HG03139 (cell line): ENCODE results near the gene DAGLB.

ENCODE experiments used
- ATAC-seq: cut with Tn5 transposase; IDR thresholded peaks from one replicate; pipeline ENCODE4 v1.9.1; 2021; ENCODE audit not compliant: unreplicated experiment

Gene DAGLB, protein sequence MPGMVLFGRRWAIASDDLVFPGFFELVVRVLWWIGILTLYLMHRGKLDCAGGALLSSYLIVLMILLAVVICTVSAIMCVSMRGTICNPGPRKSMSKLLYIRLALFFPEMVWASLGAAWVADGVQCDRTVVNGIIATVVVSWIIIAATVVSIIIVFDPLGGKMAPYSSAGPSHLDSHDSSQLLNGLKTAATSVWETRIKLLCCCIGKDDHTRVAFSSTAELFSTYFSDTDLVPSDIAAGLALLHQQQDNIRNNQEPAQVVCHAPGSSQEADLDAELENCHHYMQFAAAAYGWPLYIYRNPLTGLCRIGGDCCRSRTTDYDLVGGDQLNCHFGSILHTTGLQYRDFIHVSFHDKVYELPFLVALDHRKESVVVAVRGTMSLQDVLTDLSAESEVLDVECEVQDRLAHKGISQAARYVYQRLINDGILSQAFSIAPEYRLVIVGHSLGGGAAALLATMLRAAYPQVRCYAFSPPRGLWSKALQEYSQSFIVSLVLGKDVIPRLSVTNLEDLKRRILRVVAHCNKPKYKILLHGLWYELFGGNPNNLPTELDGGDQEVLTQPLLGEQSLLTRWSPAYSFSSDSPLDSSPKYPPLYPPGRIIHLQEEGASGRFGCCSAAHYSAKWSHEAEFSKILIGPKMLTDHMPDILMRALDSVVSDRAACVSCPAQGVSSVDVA

DNA sequence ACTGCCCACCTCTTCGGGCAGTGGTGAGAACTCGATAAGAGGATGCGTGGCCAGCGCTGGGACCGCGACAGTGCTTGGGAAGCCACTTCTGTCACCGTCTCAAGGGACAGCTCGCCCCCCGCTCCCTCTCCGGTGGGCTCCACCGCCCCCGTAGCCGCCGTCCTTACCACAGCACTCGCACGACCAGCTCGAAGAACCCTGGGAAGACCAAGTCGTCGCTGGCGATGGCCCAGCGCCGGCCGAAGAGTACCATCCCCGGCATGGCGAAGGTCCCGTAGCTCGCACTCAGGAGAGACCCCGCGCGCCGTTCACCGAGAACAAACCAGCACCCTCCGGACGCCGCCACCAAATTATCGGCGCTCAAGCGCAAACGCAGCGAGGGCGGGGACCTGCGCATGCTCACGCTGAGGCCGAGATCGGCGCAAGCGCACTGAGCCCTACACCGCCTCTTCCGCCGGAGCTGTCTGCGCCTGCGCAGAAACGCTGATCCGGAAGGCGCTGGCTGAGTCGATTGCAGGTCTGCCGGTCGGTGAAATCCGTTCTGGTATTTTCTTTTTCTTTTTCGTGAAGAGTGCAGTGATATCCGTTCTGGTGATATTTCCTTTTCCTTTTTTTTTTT is at the start of gene DAGLB:
TSS of gene DAGLB (minus strand) at position 374 of the 619 bp plus-strand sequence. CDS start at position 262, 112 bp downstream.
- peak; percentile 64 for ATAC-seq

DNA sequence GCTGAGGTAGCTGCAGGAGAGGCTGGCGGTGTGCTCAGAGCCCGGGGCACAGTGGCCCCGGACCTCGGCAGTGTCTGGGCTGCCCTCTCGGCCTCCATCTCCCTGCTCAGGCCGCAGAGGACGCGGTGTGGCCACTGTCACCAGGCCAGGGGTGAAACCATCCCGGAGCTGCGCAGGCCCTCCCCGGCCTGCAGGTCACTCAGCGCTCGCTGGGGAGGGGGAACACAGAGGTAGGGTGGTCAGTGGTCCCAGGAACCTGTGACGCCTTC is 49.8 kb upstream of the DAGLB start:
- no peak for ATAC-seq

DNA sequence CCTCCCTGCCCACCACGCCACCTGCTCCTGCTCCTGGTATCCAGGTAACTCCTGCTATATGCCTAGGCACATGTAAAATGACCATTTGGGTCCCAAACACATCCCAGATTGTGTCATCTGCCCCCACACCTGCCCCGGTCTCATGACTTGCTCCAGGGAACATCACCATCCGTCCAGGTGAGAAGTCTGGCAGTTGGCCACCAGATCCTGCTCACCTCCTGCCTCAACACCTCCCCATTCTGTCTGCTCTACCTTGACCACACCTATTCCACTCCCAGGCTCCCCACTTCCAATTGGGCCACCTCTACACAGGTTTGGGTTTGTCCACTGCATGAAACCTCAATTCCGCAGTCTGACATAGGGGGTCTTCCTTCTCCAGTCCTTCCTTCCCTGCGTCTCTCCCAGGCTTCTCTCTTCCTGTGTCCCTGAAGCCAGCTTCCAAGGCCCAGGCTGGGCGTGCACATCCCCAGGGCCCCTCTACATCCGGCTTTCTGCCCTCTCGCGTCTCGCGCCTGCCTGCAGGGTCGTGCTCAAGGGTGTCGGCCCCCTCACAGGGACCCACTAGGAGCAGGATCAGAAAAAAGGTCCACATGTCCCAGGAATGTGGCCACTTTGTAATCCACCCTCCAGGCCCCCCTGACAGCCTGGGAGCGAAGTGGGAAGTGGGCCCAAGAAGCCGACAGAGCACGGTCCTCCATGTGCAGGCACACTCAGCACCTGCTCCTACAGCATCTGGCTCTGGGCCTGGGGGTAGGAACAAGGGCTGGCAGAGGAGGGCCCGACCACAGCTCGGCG is 49.3 kb upstream of the DAGLB start:
- no peak for ATAC-seq

DNA sequence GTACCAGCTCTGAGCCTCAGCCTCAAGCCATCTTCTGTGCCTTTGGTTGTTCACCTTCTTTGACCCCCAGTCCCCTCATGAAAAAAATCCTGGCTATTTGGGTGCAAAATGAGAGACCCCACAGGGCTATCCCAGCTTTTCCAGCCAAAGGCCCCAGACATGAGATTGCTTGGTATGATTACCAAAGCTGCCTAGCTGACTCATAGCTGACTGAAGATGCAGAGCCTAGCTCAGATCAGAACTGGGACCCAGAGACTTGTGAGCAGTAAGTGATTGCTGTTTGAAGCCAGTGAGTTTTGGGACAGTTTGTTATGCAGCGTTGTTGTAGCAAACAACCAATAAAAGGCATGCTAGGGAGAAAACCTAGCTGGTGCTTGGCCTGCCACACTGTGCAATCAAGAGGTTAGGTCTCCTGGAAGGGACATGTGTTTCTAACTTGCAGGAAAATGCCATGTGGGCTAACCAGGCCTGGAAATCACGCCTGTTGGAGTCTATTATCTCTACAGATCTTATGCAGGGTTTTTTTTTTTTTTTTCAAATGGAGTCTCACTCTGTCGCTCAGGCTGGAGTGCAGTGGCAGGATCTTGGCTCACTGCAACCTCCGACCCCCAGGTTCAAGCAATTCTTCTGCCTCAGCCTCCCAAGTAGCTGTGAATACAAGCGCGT is 48.0 kb upstream of the DAGLB start:
- ATAC-seq, result no peak

DNA sequence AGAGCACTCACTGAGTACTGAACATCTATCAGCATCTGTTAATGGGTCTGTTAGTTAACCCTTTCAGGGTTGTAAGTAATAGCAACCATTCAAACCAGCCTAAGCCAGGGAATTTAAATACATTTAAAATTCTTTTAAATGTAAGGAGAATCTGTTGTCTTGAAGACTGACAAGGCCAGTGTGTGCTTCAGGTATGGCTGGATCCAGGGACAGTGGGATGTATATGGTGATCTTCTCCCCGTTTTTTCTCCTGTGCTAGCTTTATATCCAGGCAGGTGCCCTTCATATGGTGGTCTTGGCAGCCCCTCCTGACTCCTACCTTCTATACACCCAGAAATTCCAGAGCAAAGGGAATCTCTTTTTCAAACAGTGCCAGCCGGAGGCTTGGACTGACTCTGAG is 46.6 kb upstream of the DAGLB start:
- no peak for ATAC-seq

DNA sequence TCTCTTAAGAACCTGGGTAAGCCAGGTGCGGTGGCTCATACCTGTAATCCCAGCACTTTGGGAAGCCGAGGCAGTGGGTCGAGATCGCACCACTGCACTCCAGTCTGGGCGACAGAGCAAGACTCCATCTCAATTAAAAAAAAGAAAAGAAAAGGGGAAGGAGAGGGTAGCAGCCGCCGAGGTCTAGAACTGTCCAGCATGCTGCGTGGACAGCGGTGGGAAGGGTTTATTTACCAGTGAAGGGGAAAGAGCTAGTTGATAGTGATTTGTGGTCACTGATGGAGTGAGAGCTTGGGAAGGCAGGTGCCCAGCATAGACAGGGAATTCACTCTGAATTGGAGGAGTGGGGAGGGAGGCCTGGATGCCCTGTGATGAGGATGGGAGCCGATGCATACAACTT is 43.4 kb upstream of the DAGLB start:
- ATAC-seq, result no peak

DNA sequence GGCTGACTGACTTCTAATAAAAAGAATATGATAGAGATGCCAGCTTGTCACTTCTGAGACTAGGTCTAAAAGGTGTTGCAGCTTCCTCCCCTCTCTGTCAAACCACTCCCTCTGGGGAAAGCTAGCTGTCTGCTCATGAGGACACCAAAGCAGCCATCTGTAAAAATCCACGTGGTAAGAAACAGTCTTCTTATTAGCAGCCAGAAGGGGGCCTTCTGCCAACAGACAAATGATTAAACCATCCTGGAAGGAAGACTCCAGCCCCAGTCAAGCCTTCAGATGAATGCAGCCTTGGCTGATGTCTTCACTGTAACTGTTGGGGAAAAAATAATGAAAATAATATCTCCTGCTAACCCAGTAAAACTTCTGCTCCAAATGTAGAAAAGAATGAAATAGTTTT is 41.9 kb upstream of the DAGLB start:
- ATAC-seq, result no peak

DNA sequence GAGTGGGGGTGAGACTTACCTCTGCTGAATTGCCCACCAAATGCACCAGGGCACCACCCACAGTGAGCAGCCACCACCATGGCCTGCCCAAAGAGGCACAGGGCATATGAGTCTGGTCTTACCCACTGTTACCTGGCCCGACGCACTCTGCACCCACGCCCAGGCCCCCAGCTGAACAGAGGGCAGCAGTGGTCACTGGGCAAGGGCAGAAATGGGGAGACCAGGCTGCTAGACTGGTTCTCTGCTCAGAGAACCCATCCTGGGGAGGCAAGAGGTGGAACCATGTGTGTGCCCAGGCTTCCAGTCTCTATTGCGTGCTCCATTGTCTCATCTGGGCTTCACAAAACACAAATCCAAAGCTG is 39.4 kb upstream of the DAGLB start:
- ATAC-seq, result no peak

DNA sequence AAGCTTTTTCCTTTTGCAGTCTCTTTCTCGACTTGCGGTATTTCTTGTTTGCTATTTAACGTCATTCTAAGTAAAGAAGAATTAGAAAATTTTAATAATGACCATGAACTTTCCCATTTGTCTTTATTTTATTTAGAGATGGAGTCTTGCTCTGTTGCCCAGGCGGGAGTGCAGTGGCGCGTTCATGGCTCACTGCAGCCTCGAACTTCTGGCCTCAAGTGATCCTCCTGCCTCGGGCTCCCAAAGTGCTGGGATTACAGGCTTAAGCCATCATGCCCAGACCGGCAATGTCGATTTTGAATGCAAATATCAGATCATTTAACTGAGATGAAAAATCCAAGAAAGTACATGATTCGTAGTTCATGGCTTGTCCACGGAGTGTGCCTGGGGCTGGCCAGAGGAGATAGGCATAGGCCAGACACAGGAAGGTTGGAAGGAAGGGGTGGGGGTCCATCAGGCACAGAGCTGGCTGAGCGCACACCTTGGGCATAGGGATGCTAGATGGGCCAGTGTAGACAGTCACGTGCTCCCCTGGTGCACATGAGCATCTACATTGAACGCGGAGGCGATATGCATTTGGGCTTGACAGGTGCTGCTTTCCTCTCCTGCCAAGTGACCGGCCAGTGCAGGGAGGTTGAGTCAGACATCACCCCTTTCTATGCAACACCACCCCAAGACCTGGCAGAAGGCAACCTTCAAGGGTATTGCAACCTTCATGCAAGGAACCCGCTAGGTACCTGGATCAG is 38.9 kb upstream of the DAGLB start:
- no peak for ATAC-seq

DNA sequence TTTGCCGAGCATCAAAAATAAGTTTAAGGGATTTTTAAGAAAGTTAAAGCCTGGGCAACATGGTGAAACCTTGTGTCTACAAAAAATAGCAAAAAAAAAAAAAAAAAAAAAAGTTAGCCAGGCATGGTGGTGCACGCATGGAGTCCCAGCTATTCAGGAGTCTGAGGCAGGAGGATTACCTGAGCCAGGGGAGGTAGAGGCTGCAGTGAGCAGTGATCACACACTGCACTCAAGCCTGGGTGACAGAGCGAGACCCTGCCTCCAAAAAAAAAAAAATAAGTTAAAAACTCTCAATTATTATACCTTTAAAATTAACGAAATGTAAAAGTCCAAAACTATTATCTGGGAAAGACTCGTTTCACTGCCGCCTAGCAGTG is 35.0 kb upstream of the DAGLB start:
- no peak for ATAC-seq

DNA sequence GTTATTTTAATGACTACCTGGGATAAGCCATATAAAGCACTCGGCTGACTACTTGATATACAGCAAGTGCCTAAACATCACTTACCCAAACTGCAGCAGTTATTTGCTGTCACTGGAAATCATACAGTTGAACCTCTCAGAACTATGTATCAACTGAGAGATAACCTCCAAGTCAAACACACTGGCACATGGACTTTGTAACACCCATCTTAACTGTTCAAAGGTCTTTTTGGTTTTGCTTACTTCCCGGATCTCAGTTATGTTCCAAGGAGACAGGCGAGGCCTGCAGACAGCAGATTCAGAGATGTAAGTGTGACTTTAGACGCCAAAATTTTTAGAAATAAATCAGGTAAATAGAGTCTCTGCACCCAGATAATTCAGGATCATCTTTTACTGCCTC is 34.6 kb upstream of the DAGLB start:
- ATAC-seq, result no peak

DNA sequence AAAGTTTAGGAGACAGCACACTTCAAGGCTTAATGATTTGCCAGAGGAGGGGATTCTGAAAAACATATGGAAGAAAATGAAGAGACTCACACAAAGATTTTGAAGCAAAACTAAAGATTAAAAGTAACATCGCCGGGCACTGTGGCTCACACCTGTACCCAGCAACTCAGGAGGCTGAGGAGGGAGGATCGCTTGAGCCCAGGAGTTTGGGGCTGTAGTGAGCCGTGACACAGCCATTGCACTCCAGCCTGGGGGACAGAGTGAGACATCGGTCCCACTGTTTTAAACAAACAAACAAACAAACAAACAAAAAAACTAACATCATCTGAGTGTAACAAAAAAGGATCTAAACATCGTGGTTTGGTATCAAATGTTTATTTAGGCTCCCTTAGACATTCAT is 33.7 kb upstream of the DAGLB start:
- ATAC-seq, result no peak

DNA sequence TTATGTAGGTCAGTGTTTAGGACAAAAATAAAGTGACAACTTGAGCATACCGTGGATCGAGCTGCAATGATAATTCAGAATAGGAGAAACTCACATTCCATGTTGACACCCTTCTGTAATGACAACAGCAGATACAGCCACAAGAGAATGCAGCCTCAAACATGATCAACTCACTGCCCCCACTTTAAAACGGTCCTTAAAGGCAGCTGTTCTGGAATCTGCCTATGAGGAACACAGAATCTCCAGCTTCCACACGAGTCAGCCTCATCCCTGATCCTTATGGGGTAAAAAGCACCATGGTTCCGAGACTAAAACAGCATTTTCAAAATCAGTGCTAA is 32.5 kb upstream of the DAGLB start:
- no peak for ATAC-seq

DNA sequence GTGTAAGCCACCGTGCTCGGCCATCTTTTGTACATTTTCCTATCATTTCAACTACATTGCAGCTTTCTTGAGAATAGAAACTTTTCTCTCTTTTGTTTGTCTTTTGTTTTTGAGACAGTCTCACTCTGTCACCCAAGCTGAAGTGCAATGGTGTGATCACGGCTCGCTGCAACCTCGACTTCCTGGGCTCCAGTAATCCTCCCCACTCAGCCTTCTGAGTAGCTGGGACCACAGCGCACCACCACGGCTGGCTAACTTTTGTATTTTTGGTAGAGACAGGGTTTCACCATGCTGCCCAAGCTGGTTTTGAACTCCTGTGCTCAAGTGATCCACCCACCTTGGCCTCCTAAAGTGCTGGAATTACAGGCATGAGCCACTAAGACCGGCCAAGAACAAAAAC is 31.3 kb upstream of the DAGLB start:
- no peak for ATAC-seq

DNA sequence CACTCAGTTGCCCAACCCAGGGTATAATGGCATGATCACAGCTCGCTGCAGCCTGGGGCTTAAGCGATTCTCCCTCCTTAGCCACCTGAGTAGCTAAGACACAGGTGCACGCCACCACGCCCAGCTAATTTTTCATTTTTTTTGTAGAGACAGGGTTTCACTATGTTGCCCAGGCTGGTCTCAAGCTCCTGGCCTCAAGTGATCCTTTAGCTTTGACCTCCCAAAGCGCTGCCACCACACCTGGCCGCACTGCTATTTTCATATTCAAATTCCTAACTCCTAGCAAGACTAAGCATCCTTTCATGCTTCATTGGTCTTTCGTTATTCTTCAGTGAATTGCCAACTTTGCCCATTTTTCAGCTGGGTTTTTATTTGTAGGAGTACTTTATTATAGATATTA is 30.4 kb upstream of the DAGLB start:
- ATAC-seq, result no peak

DNA sequence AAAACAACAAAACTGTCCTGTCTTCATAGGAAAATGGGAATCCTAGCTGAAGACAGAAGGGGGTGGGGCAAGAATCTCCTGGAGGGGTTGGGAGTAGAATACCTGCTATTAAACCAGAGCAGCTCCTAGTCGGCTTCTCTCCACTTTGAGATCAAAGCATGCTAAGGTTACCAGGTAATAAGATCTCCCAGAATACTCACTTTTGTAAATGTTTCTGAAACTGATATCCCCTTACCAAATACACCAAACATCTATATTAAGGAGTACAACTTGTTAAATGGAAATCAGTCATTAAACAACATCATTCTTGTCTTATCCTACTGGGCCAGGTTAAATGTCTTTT is 29.5 kb upstream of the DAGLB start:
- no peak for ATAC-seq

DNA sequence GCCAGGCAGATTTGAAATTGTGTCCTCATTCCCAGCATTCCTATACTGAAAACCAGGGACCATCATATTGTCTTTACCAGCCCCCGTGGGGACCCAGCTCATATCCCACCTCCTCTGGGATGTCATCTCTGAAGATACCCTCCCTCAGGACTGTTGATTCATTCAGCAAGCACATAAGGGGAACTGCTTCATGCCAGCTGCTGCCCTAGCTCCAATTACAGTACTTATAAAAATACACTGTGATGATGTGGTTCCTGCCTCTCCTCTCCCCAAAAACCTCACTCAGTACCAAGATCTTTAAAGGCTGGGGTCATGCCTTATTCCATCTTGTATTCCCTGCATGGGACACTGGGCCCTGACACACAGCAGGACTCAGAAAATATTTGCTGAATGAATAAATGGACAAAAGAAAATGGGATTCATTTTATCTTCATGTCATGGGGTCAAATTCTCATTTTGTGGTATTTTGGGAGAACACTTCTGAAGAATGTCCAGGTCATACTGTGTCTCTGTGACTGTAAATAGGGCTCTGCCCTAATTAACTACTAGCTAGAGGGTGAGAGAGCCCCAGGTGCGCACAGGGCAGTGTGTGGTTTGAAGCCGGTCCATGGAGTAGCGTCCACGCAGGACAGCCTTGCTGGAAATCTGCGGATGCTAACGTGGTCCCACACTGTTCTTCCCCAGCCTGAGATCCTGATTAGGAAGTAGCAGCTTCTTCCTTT is 29.0 kb upstream of the DAGLB start:
- no peak for ATAC-seq

DNA sequence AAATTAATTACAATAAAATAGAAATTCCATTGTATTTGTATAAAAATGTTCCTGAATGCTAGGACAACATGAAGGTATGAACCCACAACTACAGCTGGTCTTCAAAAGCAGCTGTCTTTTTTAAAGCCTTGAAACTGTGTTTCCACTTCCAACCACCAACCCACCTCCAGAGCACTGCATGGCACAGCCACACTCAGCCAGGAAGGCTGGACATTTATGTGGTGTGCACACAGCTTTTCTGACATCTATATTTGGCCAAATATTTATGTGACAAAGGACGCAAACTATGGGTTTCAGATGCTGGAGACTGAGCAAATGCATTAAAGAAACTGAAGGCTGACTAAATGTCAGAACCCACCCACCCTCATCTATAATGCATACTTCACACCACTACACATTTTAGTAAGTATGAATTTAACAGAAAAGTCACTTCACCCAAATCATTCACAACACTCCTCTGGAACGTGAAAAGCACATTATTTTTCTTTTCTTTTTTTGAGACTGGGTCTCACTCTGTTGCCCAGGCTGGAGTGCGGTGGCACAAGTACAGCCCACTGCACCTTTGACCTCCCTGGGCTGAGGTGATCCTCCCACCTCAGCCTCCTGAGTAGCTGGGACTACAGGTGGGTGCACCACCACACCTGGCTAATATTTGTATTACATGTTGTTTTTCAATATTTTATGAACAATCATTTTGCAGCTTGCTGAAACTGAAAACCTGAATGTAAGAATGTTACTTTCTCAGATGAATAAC is 27.9 kb upstream of the DAGLB start:
- ATAC-seq, result no peak

DNA sequence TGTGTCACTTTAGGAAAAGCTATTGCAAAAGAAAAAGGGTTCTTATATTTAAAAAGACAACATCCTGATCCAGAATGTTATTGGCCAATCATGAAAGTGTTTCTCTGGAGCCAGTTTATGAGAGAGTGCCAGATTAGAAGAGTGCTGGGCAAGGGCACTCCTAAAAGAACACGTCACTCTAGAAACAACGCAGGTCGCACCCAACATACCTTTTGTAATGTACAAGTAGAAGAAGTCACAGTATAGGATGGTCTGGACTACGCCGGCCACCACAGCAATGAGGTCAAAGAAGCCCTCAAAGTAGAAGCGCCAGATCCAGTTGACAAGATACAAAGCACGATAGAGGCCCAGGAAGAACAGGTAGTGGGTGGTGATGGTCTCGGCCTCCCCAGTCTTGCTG is 18.1 kb upstream of the DAGLB start:
- no peak for ATAC-seq
